Mucosa of descending colon (tissue), 3 donors: ENCODE results near the gene ARSB. TPM values are rescaled to one million over a fixed set of nuclear protein-coding genes. Genes with fewer than 3 reads are reported as not detected.
A peak's percentile ranks its signal among the peaks of the same experiment; 100 is the strongest.
"Not testable (repeated sequence)": the region's sequence is repeated elsewhere in the genome, so short reads cannot be mapped to it uniquely, and the experiment has no call there.

Experiments used
- ATAC-seq: fragments of 200-7000 bp; cut with Tn5 transposase; one replicate; pipeline ENCODE4 v1.9.1; 2020; ENCODE audit warnings: mild to moderate bottlenecking, moderate library complexity
- DNase-seq, 3 donors: peaks; one replicate each; pipeline ENCODE4 v3.0.0-alpha.2; 2020
- H3K36me3 ChIP-seq: fragments of 200-600 bp; one replicate; pipeline ENCODE4 v1.8.0; 2021; ENCODE audit warnings: low read depth, mild to moderate bottlenecking
- H3K4me1 ChIP-seq: fragments of 200-600 bp; one replicate; pipeline ENCODE4 v1.8.0; 2021; ENCODE audit warnings: low read depth, mild to moderate bottlenecking
- H3K4me3 ChIP-seq: fragments of 200-600 bp; one replicate; pipeline ENCODE4 v1.8.0; 2021; ENCODE audit warnings: mild to moderate bottlenecking
- H3K9me3 ChIP-seq: fragments of 200-600 bp; one replicate; pipeline ENCODE4 v1.8.0; 2021; ENCODE audit warnings: mild to moderate bottlenecking
- intact Hi-C, 2 donors: fragments of 100-400 bp; cut with DNase I in 1 of 2; cut with micrococcal nuclease in 1 of 2; formaldehyde crosslinking; loops; one replicate each; pipeline versions ENCODE4 v1.11.0 to v1.11.1; 2022; cut with DNase I, micrococcal nuclease
- total RNA-seq, 3 donors: library from RNA; stranded (reverse); fragmentation: NEBNext Ultra II Directional in 2 of 3; extraction: Animal tissue kit (Norgen Biotek cat#: 25700) in 2 of 3; gene quantifications; one replicate each; pipeline versions ENCODE4 v1.2.1 to v1.2.4, GENCODE V29; 2021 to 2023
- TF ChIP-seq, protein P1 (sequence below): fragments of 200-600 bp; IDR thresholded peaks from one replicate; pipeline ENCODE4 v1.8.0; 2022; ENCODE audit warnings: antibody characterized with exemption, mild to moderate bottlenecking
- donor health status: DM: no; HTN: no; CAD: no; lungs with moderate emphysema.
- donor health status: DM: no; HTN: no; CAD: no.
- donor health status: DM: no; HTN: yes; CAD: no.

ARSB gene
- total RNA-seq, 3 donors from 2014 or later: 8.1 to 14.4 (median 14.1) TPM

- TF ChIP-seq, protein P1, sequence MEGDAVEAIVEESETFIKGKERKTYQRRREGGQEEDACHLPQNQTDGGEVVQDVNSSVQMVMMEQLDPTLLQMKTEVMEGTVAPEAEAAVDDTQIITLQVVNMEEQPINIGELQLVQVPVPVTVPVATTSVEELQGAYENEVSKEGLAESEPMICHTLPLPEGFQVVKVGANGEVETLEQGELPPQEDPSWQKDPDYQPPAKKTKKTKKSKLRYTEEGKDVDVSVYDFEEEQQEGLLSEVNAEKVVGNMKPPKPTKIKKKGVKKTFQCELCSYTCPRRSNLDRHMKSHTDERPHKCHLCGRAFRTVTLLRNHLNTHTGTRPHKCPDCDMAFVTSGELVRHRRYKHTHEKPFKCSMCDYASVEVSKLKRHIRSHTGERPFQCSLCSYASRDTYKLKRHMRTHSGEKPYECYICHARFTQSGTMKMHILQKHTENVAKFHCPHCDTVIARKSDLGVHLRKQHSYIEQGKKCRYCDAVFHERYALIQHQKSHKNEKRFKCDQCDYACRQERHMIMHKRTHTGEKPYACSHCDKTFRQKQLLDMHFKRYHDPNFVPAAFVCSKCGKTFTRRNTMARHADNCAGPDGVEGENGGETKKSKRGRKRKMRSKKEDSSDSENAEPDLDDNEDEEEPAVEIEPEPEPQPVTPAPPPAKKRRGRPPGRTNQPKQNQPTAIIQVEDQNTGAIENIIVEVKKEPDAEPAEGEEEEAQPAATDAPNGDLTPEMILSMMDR: no peak
- H3K9me3 ChIP-seq: no peaks in the 10 kb centered on the region
- DNase-seq: no peak
- no peak overlapping the region for H3K4me3 ChIP-seq
- no peak for ATAC-seq
- H3K4me1 ChIP-seq: no peaks in the 10 kb centered on the region
- H3K36me3 ChIP-seq: no peaks in the 10 kb centered on the region
- intact Hi-C loops: loop anchor here in 1 of 2 donors (5.0 kb wide), 1 partner anchor 113 kb away; no protein-coding TSS in a partner anchor
Measured at GRCh38 chr5:78765116-78765515, 220.0 kb downstream of the ARSB start.

- Histone ChIP-seq H3K4me3 (no peak overlapping the region), H3K36me3 (no peaks in the 10 kb centered on the region), H3K9me3 (no peaks in the 10 kb centered on the region), H3K4me1 (no peaks in the 10 kb centered on the region)
- ATAC-seq (no peak), DNase-seq (no peak)
- intact Hi-C loops: no loop called here
- TF ChIP-seq, protein P1: no peak
Measured at GRCh38 chr5:78763659-78764189, 221.4 kb downstream of the ARSB start.

DNA sequence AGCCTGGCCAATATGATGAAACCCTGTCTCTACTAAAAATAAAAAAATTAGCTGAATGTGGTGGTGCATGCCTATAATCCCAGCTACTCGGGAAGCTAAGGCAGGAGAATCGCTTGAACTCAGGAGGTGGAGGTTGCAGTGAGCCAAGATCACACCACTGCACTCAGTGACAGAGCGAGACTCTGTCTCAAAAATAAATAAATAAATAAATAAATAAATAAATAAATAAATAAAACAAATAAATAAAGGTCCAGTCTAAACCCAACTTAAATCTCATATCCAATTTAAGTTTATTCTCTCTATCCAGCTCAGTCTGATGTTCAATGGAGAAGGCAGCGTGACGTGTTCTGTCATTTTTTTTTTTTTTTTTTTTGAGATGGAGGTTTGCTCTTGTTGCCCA is 222.4 kb downstream of the ARSB start:
- H3K4me1 ChIP-seq, H3K9me3 ChIP-seq, intact Hi-C loops, H3K4me3 ChIP-seq, ATAC-seq, H3K36me3 ChIP-seq, DNase-seq: not testable (repeated sequence)

- intact Hi-C loops: no loop called here
- Histone ChIP-seq H3K4me3 (no peak overlapping the region), H3K9me3 (no peaks in the 10 kb centered on the region), H3K4me1 (no peaks in the 10 kb centered on the region), H3K36me3 (no peaks in the 10 kb centered on the region)
- no peak for ATAC-seq
- TF ChIP-seq, protein P1: no peak
- no peak for DNase-seq
Measured at GRCh38 chr5:78761840-78762239, 223.3 kb downstream of the ARSB start.

- H3K4me3 ChIP-seq: no peak overlapping the region
- no peak for ATAC-seq
- H3K4me1 ChIP-seq: no peaks in the 10 kb centered on the region
- intact Hi-C loops: no loop called here
- H3K9me3 ChIP-seq: no peaks in the 10 kb centered on the region
- no peaks in the 10 kb centered on the region for H3K36me3 ChIP-seq
- TF ChIP-seq, protein P1: no peak
- DNase-seq: no peak
Measured at GRCh38 chr5:78760770-78761169, 224.3 kb downstream of the ARSB start.

- peak; percentile 69 for ATAC-seq
- no peaks in the 10 kb centered on the region for H3K9me3 ChIP-seq
- no peaks in the 10 kb centered on the region for H3K4me1 ChIP-seq
- H3K36me3 ChIP-seq: no peaks in the 10 kb centered on the region
- no peak overlapping the region for H3K4me3 ChIP-seq
- no peak for DNase-seq
- intact Hi-C loops: no loop called here
- TF ChIP-seq, protein P1: no peak
Measured at GRCh38 chr5:78760366-78760765, 224.7 kb downstream of the ARSB start.
